ENCODE results near the gene RIBC1.

GRCh38 chrX:53412446-53412845, 10.2 kb upstream of the RIBC1 start:
- TF ChIP-seq CTCF (conservative IDR thresholded peaks at IDR 0.05 in 1 of 2, IDR thresholded peaks at IDR 0.05 in 1 of 2; ENCODE audit: extremely low read depth in 1 of 2, insufficient read depth in 1 of 2, low read depth in 1 of 2, low read length in 2 of 2) (no peak), EZH2 (IDR thresholded peaks at IDR 0.05; ENCODE audit: borderline replicate concordance, low read length) (no peak)
